HG02763 (cell line): ENCODE data around the gene FAF2.

Experiments
- ATAC-seq: cut with Tn5 transposase; IDR thresholded peaks from one replicate; pipeline ENCODE4 v1.9.1; 2021; ENCODE audit warnings: mild to moderate bottlenecking, moderate library complexity; ENCODE audit not compliant: unreplicated experiment

Gene FAF2

GRCh38 chr5:176529741-176530141 is 81.6 kb downstream of the FAF2 start:
- no peak for ATAC-seq

DNA sequence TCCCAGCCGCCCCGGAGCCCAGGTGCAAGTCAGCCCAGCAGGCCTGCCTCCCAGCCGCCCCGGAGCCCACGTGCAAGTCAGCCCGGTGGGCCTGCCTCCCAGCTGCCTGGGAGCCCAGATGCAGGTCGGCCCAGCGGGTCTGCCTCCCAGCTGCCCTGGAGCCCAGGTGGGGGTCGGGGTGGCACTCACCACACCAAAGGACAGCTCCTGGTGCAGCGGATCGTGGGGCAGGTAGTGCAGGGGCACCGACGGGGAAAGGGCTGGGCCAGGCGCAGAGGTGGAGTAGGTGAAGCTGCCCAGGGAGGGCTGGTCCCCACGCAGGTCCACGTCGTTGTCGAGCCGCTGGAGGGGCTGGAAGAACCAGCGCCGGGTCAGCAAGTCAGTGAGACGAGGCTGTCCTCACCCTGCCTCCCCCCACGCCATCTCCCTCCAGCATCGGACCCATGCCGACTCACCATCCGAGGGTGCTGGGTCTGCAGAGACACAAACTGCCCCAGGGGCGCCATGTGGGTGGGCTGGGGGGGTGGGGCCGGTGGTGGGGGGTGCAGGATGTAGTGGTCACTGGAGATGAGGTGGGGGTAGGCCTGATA is 82.3 kb downstream of the FAF2 start:
- ATAC-seq: no peak

DNA sequence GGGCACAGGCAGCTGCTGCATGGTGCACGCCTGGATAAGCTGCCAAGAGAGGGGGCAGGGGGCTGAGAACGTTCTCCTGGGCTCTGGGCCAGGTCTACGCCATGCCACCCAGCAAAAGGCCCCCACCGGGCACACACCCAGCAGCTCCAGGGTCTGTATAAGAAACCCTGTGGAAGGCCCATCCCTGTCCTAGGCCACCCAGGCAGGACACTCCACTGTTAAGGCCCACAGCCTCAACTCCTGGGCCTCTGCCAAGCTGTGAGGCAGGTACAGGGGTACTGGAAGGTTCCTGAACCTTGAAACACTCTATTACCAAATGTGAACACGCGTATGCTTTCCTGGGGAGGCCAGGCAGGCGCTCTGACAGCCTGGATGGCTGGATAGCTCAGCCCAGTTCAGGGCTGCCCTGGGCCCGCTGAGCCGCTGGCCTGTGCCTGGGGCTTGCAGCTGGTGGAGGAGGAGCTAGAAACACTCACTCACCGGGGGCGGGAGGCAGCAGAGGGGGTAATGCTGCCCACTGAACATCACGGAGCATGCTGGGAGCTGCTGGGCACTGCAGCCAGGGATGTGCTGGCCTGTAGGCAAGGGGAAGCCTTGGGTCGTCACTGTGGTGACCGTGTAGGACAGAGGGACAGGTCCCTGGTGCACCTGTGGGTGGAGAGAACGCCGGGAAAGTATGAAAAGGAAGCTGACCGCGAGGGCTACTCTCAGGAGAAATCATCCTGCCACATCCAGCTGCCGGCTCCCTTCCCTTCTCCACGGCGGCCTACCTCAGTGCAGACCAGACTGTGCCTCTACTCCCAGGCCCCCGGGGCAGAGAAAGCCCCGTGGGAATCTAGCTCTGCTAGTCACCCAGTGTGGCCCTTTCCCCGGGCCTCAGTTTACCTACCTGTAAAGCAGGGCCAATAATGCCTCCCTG is 83.1 kb downstream of the FAF2 start:
- no peak for ATAC-seq

DNA sequence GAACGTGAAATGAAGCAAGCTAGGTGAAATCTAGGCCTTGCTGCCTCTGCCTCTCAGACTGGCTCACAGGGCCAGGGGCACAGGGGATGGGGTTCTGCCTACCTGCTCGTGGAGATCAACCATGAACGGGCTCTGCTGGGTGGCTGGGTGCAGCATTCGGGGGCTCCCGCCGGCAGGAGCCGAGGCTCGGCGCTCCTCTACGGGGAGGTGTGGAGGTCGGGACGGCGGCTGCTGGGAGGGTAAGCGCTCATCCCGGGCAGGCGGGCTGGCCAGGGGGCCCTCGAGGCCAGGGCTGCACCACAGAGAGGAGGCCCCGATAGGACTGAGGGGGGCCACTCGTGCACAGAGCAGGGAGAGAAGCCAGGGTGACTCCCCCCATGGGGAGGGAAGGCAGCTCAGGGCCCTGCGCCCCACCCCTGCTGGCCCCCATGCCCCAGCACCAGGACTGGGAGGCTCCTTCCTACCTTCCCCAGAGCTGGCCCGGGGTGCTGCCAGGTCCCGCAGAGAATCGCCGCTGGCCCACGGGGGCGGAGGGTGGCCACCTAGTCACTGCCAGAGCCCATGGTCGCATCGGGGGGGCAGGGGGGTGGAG is 83.8 kb downstream of the FAF2 start:
- no peak for ATAC-seq

DNA sequence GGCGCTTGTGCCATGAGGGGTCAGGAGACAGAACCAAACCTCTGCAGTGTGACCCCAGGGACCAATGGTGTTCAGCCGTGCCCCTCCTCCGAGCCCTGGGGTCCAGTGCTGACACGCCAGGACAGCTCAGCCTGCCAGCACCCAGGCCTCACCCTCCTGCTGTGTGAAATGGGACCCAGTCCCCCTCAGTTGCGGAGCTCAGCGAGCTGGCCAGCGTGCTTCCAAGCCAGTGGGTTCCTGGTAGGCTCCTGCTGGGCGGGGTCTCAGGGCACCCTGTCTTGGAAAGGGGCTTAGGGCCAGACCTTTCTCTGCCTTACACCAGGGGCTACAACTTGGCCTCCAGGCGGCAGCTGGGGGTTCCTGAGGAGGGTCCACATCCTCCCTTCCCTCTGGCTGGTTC is 84.6 kb downstream of the FAF2 start:
- no peak for ATAC-seq

GRCh38 chr5:176533390-176533789 is 85.2 kb downstream of the FAF2 start:
- no peak for ATAC-seq

GRCh38 chr5:176533894-176534611 is 85.9 kb downstream of the FAF2 start:
- no peak for ATAC-seq

GRCh38 chr5:176534640-176535039 is 86.5 kb downstream of the FAF2 start:
- no peak for ATAC-seq

DNA sequence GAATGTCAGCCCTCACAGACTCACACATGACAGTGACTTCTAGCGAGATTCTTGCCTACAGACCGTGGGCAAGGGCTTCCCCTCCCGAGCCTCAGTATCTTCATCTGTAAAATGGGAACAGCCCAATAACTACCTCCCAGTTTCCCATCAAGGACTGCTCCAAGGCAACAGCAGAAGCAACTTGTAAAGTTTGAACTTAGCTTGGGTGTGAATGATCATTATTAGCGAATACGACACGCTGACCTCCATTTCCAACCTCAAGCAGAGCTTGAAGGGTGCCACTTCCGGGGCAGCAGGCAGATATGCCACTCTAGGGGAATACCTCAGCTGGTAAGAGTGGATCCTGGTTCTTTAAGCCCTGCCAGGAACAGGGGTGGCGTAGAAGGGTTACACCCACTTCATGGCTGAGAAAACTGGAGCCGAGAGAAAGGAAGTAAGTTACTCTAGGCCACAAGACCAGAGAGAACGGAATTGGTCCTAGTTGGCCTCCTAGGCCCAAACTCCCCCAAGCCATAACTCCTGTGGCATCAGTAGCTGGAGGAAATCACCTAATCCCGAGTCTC is 87.0 kb downstream of the FAF2 start:
- ATAC-seq: no peak

- ATAC-seq: no peak
These were observed 87.5 kb downstream of the FAF2 start for GRCh38 chr5:176535664-176536131.

DNA sequence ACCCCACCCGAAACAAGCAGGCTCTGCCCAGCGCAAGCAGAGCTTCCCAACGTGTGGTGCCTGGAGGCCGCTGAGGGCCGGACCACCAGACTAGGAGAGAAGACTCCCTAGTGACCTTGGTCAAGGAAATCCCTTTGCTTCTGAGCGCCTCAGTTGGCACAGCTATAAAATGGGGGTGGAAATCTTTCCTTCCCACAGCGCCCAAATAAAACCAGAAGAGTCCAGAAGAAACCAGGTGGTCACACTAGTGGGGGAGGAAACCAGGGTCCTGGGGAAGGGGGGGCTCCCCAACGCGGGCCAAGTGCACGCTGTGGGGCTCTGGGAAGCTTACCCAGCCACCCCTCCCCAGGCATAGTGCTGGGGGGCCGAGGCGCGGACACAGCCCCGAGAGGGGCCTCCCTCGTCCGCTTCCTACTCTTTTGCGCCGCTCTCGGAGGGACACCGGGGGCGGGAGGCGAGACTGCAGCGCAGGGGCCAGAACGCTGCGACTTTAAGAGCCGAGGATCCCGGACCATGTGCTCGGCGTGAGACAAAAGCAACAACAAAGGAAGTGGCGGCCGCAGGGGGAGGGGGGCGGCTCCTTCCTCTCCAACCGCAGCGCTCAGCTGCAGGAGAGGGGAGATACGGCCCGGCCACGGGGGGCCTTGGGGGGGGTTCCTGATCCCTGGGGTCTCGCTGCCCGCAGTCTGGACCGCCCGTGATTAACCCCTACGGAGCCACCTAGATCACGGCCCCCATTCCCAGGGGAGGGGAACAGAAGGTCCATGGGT is 88.1 kb downstream of the FAF2 start:
- ATAC-seq: no peak

DNA sequence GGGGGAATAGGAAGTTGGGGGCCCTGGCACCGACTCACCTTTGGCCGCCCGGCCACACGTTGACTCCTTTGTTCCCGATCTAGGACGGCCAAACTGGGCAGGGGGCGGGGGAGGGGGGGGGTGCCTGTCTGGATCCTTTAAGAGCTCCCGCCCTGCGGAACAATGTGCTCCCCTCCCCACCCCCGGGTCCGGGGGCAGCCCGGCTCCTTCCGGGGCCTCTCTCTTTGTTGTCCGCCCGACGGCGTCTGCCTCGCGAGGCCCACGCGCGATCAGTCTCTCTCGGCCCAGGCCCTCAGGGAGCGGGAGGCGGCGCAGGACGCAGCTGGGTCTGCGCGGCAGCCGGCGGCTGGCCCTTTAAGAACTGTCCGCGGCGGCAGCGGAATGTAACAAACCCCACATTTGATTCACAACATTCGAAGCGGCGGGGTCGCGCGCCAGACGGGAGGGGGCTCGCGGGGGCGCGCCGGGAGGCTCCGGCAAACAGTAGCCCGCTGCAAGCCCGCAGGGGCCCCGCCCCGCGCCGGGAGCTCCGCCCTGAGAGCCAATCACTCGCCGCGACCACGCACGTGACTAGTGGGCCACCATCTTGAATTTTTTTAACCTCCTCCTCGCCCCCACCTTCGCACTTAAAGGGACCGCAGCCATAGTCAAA is 88.8 kb downstream of the FAF2 start, which contains the start of gene RNF44:
Gene RNF44 (minus strand): TSS at position 501 of the 652 bp plus-strand sequence. CDS start 4,930 bp downstream, outside the sequence.
- peak; percentile 50 for ATAC-seq

DNA sequence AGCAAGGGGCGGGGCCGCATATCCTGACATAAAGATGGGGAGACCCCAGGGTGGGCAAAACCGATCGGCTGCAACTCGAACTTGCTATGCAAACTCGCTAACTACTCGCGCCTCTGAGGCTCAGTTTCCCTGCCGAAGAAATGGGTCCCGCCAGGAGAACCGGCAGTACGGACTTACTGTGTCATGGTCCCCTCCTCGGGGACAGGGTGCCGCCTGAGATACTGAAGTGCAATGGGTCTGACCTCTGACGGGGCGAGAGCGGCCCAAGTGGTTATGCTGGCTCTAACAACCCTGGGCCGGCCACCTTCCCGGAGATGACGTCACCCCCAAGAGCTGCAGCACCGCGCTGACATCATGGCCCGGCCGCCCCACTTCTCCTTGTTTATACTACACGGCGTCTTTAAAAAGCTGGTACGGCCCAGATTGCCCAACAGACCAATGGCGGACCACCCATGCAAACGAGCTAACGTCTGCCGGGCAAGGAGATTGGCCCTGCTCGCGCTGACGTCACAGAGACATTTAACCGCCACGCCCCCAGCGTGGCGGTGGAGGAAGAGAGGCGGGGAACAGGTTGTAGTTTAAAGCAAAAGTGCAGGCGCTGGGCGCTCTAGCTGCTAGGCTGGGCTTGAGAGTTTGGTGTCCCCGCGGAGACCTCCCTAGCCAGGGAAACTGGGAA is 89.5 kb downstream of the FAF2 start:
- ATAC-seq: peak; percentile 69

DNA sequence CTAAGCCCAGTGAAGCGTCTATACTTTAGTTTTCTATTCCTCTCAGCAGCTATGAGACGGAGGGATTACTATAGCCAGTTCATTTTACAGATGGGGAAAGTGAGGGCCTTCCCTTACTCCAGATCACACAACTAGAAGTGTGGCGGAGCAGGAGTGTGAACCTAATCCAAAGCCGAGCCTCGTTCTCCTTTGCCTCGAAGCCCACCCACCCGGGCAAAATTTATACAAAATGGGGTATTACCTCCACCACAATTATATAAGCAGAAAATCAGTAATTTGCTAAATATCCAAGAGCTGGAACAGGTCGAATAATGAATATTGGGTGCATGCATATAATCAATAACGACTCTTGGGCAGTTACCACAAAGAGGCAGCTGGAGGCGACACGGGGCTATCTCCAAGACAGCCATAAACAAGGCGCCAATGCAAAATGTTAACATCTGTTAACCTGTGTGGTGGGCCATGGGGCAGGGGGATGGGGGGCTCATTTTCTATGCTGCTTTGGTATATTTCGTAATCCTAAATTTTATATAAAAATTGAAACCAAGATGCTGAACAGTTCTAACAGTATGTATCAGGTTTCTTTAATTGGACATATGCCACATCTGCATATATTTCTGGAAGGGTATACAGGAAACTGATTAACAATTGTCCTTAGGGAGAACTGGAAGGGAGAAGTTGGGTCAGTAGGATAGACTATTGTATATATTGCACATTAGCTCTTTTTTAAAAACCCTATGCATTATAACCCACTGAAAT is 90.2 kb downstream of the FAF2 start:
- no peak for ATAC-seq

DNA sequence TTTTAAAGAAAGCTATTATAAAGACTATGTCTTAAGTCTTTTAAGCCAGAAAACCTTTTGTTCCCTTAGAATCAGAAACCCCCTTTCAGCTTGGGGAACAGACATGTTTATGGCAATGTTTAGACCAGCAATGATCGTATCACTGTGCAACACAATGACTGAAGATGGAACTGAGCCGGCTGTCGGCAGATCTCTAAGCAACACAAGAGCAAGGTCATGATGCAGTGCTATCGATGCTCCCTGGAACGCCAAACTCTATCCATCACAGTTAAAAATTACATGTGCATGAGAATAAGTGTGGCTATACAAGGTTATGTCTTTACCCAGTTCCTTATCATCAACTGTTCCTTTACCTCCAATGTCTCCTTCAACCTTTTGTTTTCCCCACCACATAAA is 90.8 kb downstream of the FAF2 start:
- ATAC-seq: no peak

DNA sequence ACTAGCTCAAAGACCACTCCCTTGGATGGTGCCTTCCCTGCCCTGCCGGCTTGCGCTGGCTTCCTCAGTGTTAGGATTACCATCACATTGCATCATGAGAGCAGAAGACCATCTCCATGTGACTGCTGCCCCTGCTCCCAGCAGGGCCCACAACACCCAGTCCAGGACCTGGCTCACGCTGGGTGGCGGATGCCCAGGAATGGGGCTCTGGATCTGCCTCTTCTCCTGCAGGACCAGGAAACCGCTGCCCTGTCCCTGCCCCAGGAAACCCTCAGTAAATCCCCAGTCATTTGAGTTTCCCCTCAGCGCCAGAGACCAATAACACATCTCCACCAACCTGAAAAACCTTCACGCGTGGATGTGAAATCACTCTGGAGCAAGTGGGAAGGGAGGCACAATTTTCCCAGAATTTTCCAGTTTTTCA is 92.3 kb downstream of the FAF2 start:
- ATAC-seq: no peak

GRCh38 chr5:176540956-176541337 is 92.8 kb downstream of the FAF2 start:
- no peak for ATAC-seq
